HK-2 (cell line): ENCODE measurements around the gene ITIH1.

Experiments
- DNase-seq: peaks from one replicate; pipeline ENCODE4 v3.0.0-alpha.2; 2018; ENCODE audit not compliant: unreplicated experiment

The ITIH1 gene

GRCh38 chr3:52839268-52839575 is 61.8 kb downstream of the ITIH1 start:
- no peak for DNase-seq

- no peak for DNase-seq
These were observed 62.6 kb downstream of the ITIH1 start for GRCh38 chr3:52839892-52840545.

- DNase-seq: no peak
These were observed 64.0 kb downstream of the ITIH1 start for GRCh38 chr3:52841211-52841980.
